ENCODE data around the gene TM2D3.

The TM2D3 gene

GRCh38 chr15:101612676-101613075 is 39.5 kb downstream of the TM2D3 start:
- TF ChIP-seq GATA1 (IDR thresholded peaks at IDR 0.05; ENCODE audit: low read depth, low read length): no peak
- TF ChIP-seq POLR2A (IDR thresholded peaks at IDR 0.05; ENCODE audit: low read length): no peak
- no peak for DNase-seq

GRCh38 chr15:101611580-101612299 is 40.4 kb downstream of the TM2D3 start:
- DNase-seq: no peak
- TF ChIP-seq GATA1 (IDR thresholded peaks at IDR 0.05; ENCODE audit: low read depth, low read length): no peak

- no peak for TF ChIP-seq POLR2A (IDR thresholded peaks at IDR 0.05; ENCODE audit: low read length)
- DNase-seq: no peak
Observed at GRCh38 chr15:101611007-101611406, 41.2 kb downstream of the TM2D3 start.

- no peak for DNase-seq
- TF ChIP-seq POLR2A (IDR thresholded peaks at IDR 0.05; ENCODE audit: low read length): no peak
- no peak for TF ChIP-seq GATA1 (IDR thresholded peaks at IDR 0.05; ENCODE audit: low read depth, low read length)
Observed at GRCh38 chr15:101610611-101611000, 41.6 kb downstream of the TM2D3 start.

GRCh38 chr15:101609742-101610610 is 42.2 kb downstream of the TM2D3 start:
- DNase-seq: no peak
- TF ChIP-seq GATA1 (IDR thresholded peaks at IDR 0.05; ENCODE audit: low read depth, low read length): no peak
- TF ChIP-seq POLR2A (IDR thresholded peaks at IDR 0.05; ENCODE audit: low read length): no peak

- TF ChIP-seq POLR2A (IDR thresholded peaks at IDR 0.05; ENCODE audit: low read length) (no peak), GATA1 (IDR thresholded peaks at IDR 0.05; ENCODE audit: low read depth, low read length) (no peak)
- no peak for DNase-seq
Observed at GRCh38 chr15:101608201-101608600, 44.0 kb downstream of the TM2D3 start.

GRCh38 chr15:101607108-101607507 is 45.1 kb downstream of the TM2D3 start:
- TF ChIP-seq GATA1 (IDR thresholded peaks at IDR 0.05; ENCODE audit: low read depth, low read length) (no peak), POLR2A (IDR thresholded peaks at IDR 0.05; ENCODE audit: low read length) (no peak)
- no peak for DNase-seq

- TF ChIP-seq GATA1 (IDR thresholded peaks at IDR 0.05; ENCODE audit: low read depth, low read length) (no peak), POLR2A (IDR thresholded peaks at IDR 0.05; ENCODE audit: low read length) (no peak)
- no peak for DNase-seq
Observed at GRCh38 chr15:101604124-101604874, 47.9 kb downstream of the TM2D3 start.

- no peak for DNase-seq
- TF ChIP-seq GATA1 (IDR thresholded peaks at IDR 0.05; ENCODE audit: low read depth, low read length) (no peak), POLR2A (IDR thresholded peaks at IDR 0.05; ENCODE audit: low read length) (no peak)
Observed at GRCh38 chr15:101602801-101603200, 49.4 kb downstream of the TM2D3 start.

- DNase-seq: no peak
- no peak for TF ChIP-seq POLR2A (IDR thresholded peaks at IDR 0.05; ENCODE audit: low read length)
- no peak for TF ChIP-seq GATA1 (IDR thresholded peaks at IDR 0.05; ENCODE audit: low read depth, low read length)
Observed at GRCh38 chr15:101600035-101600434, 52.1 kb downstream of the TM2D3 start.

GRCh38 chr15:101599091-101599490 is 53.1 kb downstream of the TM2D3 start:
- TF ChIP-seq POLR2A (IDR thresholded peaks at IDR 0.05; ENCODE audit: low read length) (no peak), GATA1 (IDR thresholded peaks at IDR 0.05; ENCODE audit: low read depth, low read length) (no peak)
- DNase-seq: no peak

- TF ChIP-seq POLR2A (IDR thresholded peaks at IDR 0.05; ENCODE audit: low read length) (no peak), GATA1 (IDR thresholded peaks at IDR 0.05; ENCODE audit: low read depth, low read length) (no peak)
- peak; percentile 12 to 46 for DNase-seq
Observed at GRCh38 chr15:101597360-101597928, 54.7 kb downstream of the TM2D3 start.

- DNase-seq: no peak
- TF ChIP-seq GATA1 (IDR thresholded peaks at IDR 0.05; ENCODE audit: low read depth, low read length) (no peak), POLR2A (IDR thresholded peaks at IDR 0.05; ENCODE audit: low read length) (no peak)
Observed at GRCh38 chr15:101596633-101597032, 55.5 kb downstream of the TM2D3 start.

All from erythroblast (primary cell).